Right lobe of liver (tissue), 6 donors: Measurements from ENCODE around the gene COPS9. TPM values are rescaled to one million over a fixed set of nuclear protein-coding genes. Genes with fewer than 3 reads are reported as not detected.

Experiments used
- ATAC-seq, 4 donors: fragments of 200-7000 bp; cut with Tn5 transposase; one replicate each; pipeline ENCODE4 v1.9.1; 2020; ENCODE audit warnings: mild to moderate bottlenecking in 4 of 4, moderate library complexity in 4 of 4
- DNase-seq, 3 donors: peaks; one replicate each; pipeline ENCODE4 v3.0.0-alpha.2; 2020
- H3K27ac ChIP-seq, 3 donors: fragments of 200-600 bp; one replicate each; pipeline ENCODE4 v1.8.0; 2022
- H3K27me3 ChIP-seq, 2 donors: fragments of 200-600 bp; one replicate each; pipeline ENCODE4 v1.8.0; 2022
- H3K36me3 ChIP-seq, 4 donors: fragments of 200-600 bp; sonication (generic) in 1 of 4; one replicate each; pipeline versions ENCODE4 v1.5.1 to v1.8.0; 2017 to 2022; ENCODE audit warnings: control low read depth in 1 of 4
- H3K4me1 ChIP-seq, 4 donors: fragments of 200-600 bp; sonication (generic) in 1 of 4; one replicate each; pipeline versions ENCODE4 v1.5.1 to v1.8.0; 2017 to 2022; ENCODE audit warnings: control low read depth in 1 of 4
- H3K4me3 ChIP-seq, 3 donors: fragments of 200-600 bp; one replicate each; pipeline ENCODE4 v1.8.0; 2022
- H3K9me3 ChIP-seq, 4 donors: fragments of 200-600 bp; sonication (generic) in 1 of 4; one replicate each; pipeline versions ENCODE4 v1.5.1 to v1.8.0; 2017 to 2022; ENCODE audit warnings: control low read depth in 1 of 4
- CTCF ChIP-seq, 4 donors: fragments of 200-600 bp in 3 of 4; fragments of 450-650 bp in 1 of 4; IDR thresholded peaks; one replicate each; pipeline versions ENCODE4 v1.5.1 to v1.8.0; 2016 to 2022; ENCODE audit warnings: antibody characterized with exemption in 4 of 4, mild to moderate bottlenecking in 2 of 4
- POLR2A ChIP-seq: fragments of 450-650 bp; IDR thresholded peaks from one replicate; pipeline ENCODE4 v1.6.1; 2017; ENCODE audit warnings: antibody characterized with exemption, mild to moderate bottlenecking
- WGBS: methylation state at CpG from one replicate; pipeline ENCODE4 v1.1.6; 2018; ENCODE audit warnings: low coverage, low lambda C conversion rate; ENCODE audit not compliant: insufficient coverage; ENCODE audit errors: missing lambda C conversion rate; 5-methylcytosine and 5-hydroxymethylcytosine counted together
- intact Hi-C, 2 donors: fragments of 100-400 bp; cut with DNase I; formaldehyde crosslinking; loops; one replicate each; pipeline versions ENCODE4 v1.11.2 to v1.14.1; 2022
- total RNA-seq, 6 experiments: library from RNA; depleted of rRNA in 2 of 6; stranded (reverse); fragments of >200 nt in 2 of 6; fragmentation: NEBNext Ultra II Directional in 3 of 6; extraction: Animal tissue kit (Norgen Biotek cat#: 25700) in 3 of 6; gene quantifications; one replicate each; pipeline versions ENCODE4 v1.1.0 to v1.2.4, GENCODE V29; 2016 to 2023
- donor health status: DM: no; HTN: yes; CAD: no.
- donor health status: DM: no; HTN: no; CAD: no.
- donor health status: DM: no; HTN: no; CAD: no.
- donor health status: DM: no; HTN: yes; CAD: no.
- donor health status: DM: no; HTN: yes; CAD: no.

The COPS9 gene
- total RNA-seq, 6 experiments from 2014 or later: 33.1 to 66.1 (median 45.8) TPM

GRCh38 chr2:240165034-240165433 is 28.9 kb upstream of the COPS9 start:
- Histone ChIP-seq H3K4me1 (no peaks in the 10 kb centered on the region), H3K36me3 (no peaks in the 10 kb centered on the region), H3K27me3 (no peaks in the 10 kb centered on the region), H3K27ac (no peak overlapping the region), H3K9me3 (no peaks in the 10 kb centered on the region), H3K4me3 (no peak overlapping the region)
- no peak for ATAC-seq
- intact Hi-C loops: no loop called here
- TF ChIP-seq CTCF (IDR thresholded peaks at IDR 0.05): no peak
- TF ChIP-seq POLR2A: no peak
- WGBS: 100% methylated on average over 2 of the region's 10 CpGs
- peak in 2 of 3 donors; percentile 26 to 30 for DNase-seq

GRCh38 chr2:240164586-240164985 is 28.5 kb upstream of the COPS9 start:
- WGBS: 57% methylated on average over 5 of the region's 5 CpGs
- intact Hi-C loops: no loop called here

DNA sequence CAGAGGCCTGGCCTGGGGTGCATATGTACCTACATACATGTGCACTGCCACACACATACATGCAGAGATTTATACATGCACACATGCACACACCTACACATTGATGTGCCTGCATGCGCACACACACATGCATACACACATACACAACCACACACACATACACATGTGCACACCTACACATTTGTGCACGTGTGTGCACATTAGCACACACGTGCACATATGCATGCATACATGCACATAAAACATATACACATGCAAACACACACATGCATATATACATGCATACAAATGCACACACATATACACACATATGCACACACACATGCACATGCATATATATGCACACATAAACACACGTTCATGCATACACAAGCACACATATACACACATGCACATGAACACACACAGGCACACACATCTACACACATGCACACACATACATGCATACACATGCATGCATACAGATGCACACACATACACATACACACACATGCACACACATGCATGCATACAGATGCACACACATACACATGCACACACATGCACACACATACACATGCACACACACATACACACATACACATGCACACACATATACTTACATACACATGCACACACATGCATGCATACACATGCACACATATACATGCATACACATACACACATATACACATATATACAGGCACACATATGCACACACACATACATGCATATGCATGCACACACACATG is 27.9 kb upstream of the COPS9 start:
- intact Hi-C loops: no loop called here
- no peak for TF ChIP-seq CTCF (IDR thresholded peaks at IDR 0.05)
- no peaks in the 10 kb centered on the region for H3K4me1 ChIP-seq
- no peaks in the 10 kb centered on the region for H3K36me3 ChIP-seq
- H3K4me3 ChIP-seq: no peak overlapping the region
- ATAC-seq: no peak
- H3K27me3 ChIP-seq: no peaks in the 10 kb centered on the region
- WGBS: 70% methylated on average over 4 of the region's 4 CpGs
- no peak overlapping the region for H3K27ac ChIP-seq
- no peak for DNase-seq
- H3K9me3 ChIP-seq: no peaks in the 10 kb centered on the region

More at GRCh38 chr2:240164586-240164985, 28.5 kb upstream of the COPS9 start:
- H3K4me1 ChIP-seq: no peaks in the 10 kb centered on the region
- peak in 2 of 3 donors; percentile 13 to 28 for DNase-seq
- ATAC-seq: no peak
- no peak overlapping the region for H3K4me3 ChIP-seq
- H3K36me3 ChIP-seq: no peaks in the 10 kb centered on the region
- H3K27me3 ChIP-seq: no peaks in the 10 kb centered on the region
- no peak overlapping the region for H3K27ac ChIP-seq
- TF ChIP-seq POLR2A (no peak), CTCF (IDR thresholded peaks at IDR 0.05) (no peak)
- H3K9me3 ChIP-seq: no peaks in the 10 kb centered on the region

DNA sequence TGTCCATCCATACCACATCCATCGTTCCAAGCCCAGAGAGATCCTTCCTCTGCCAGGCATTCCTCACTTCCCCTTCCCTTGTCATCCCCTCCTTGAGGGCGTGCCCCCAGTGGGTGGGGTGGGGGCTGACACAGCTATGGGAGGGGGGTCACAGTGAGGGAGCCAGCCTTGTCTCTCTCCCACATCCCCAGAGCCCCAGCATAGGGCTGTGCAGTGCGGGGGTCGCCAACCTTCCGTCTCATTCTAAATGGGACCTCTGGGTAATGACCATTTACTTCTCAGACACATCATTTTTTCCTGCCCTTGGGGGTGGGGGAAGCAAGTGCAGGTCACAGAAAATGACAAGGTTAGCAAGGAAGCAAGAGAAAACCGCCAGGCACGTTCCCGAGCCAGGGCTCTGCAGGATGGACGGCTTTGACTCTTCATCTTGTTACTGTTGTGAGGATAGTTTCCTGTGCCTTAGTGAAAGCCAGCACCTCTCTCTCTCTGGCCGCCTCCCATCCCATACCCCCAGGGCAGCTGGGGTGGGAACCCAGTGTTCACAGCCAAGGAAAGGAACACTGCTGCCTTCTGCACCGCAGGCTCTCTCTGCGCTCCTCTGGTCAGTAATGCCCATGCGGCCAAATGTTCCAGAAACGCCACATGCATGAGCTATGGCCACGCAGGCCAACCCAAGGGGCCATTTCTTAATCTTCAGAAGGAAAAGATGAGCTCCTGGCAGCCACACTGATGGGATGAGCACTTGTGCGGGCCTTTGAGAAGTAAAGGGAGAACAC is 27.0 kb upstream of the COPS9 start:
- DNase-seq: peak in 1 of 3 donors; percentile 19
- no peak for ATAC-seq
- Histone ChIP-seq H3K9me3 (no peaks in the 10 kb centered on the region), H3K36me3 (no peaks in the 10 kb centered on the region), H3K27me3 (no peaks in the 10 kb centered on the region), H3K4me3 (no peak overlapping the region), H3K27ac (no peak overlapping the region), H3K4me1 (no peaks in the 10 kb centered on the region)
- no peak for TF ChIP-seq CTCF (IDR thresholded peaks at IDR 0.05)
- no peak for TF ChIP-seq POLR2A
- intact Hi-C loops: no loop called here
- 75% methylated on average over 6 of the region's 16 CpGs for WGBS
